Medulla oblongata (tissue), 1 donor: Measurements from ENCODE around the gene TMPRSS2.
"Not testable (repeated sequence)": the region's sequence is repeated elsewhere in the genome, so short reads cannot be mapped to it uniquely, and the experiment has no call there.

Source experiments
- DNase-seq: peaks from one replicate; pipeline ENCODE4 v3.0.0-alpha.2; 2015; ENCODE audit errors: extremely low spot score

TMPRSS2 gene

GRCh38 chr21:41426676-41427404 lies 81.1 kb downstream of the TMPRSS2 start:
- no peak for DNase-seq

DNA sequence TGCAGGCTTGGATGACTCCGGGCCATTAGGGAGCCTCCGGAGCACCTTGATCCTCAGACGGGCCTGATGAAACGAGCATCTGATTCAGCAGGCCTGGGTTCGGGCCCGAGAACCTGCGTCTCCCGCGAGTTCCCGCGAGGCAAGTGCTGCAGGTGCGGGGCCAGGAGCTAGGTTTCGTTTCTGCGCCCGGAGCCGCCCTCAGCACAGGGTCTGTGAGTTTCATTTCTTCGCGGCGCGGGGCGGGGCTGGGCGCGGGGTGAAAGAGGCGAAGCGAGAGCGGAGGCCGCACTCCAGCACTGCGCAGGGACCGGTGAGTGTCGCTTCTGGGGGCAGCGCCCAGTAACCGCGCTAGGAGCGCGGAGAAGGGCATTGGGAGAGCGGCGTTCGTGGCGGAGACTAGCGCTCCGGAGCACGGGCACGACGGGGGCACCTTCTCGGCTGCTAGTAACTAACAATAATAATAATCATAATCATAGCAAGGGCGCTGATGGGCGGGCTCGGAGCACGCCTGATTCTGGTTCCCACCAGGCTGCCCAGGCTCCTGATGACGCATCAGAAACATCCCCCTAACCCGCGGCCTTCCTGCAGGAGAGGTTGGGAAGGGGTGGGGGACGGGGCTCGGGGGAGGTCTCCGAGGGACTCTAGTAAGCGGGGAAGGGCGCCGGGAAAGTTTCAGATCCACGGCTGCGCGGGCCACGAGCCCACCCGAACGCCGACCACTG lies 81.8 kb downstream of the TMPRSS2 start, which contains the start of gene MX1:
Gene MX1, plus strand, starts transcription at position 286 of the 722 bp plus-strand sequence. CDS start 5,832 bp downstream, outside the sequence.
- DNase-seq, result peak; percentile 58

- DNase-seq, result no peak
These were observed 82.4 kb downstream of the TMPRSS2 start for GRCh38 chr21:41425588-41425953.

- DNase-seq, result not testable (repeated sequence)
These were observed 84.7 kb downstream of the TMPRSS2 start for GRCh38 chr21:41423305-41423636.

- DNase-seq, result no peak
These were observed 85.2 kb downstream of the TMPRSS2 start for GRCh38 chr21:41422546-41423304.

GRCh38 chr21:41420998-41421397 lies 87.0 kb downstream of the TMPRSS2 start:
- not testable (repeated sequence) for DNase-seq

- DNase-seq, result peak; percentile 88
These were observed 87.8 kb downstream of the TMPRSS2 start for GRCh38 chr21:41419921-41420862.

- no peak for DNase-seq
These were observed 88.8 kb downstream of the TMPRSS2 start for GRCh38 chr21:41418956-41419680.

DNA sequence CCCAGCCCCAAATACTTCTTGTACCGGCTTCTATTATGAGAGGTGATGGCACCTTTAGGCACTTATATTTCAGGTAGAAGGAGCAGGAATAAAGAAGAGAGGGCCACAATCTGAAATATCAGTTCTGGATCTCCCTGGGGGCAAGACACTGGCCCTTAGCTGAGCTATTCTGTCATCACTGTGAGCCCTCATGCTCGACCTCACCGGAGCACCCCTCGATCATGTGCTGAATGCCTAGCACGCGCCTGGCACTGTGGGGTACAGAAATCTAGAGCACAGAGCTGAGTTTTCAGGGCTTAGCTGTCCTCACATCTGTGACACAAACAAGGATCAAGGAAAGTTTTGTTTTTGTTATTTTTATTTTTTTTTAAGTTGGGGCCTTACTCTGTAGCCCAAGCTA lies 89.6 kb downstream of the TMPRSS2 start:
- no peak for DNase-seq

GRCh38 chr21:41417505-41417904 lies 90.5 kb downstream of the TMPRSS2 start:
- not testable (repeated sequence) for DNase-seq
